HL-60 (cell line): ENCODE data around the gene EDIL3.

ENCODE experiments used
- GABPA ChIP-seq: IDR thresholded peaks from 2 replicates; pipeline ENCODE4 v1.6.1; 2012; ENCODE audit warnings: low read depth
- POLR2AphosphoS5 ChIP-seq: IDR thresholded peaks from 2 replicates; pipeline ENCODE4 v1.6.1; 2012; ENCODE audit warnings: low read depth
- SPI1 ChIP-seq: IDR thresholded peaks from 2 replicates; pipeline ENCODE4 v1.6.1; 2012; ENCODE audit warnings: low read depth, mild to moderate bottlenecking, borderline replicate concordance
- TF ChIP-seq, protein P1 (sequence below): IDR thresholded peaks from one replicate; pipeline ENCODE4 v1.5.1; 2011; ENCODE audit warnings: low read length, control low read depth, inconsistent platforms; ENCODE audit not compliant: insufficient read depth

GRCh38 chr5:84227236-84227635 is 157.4 kb downstream of the EDIL3 start:
- TF ChIP-seq, protein P1, sequence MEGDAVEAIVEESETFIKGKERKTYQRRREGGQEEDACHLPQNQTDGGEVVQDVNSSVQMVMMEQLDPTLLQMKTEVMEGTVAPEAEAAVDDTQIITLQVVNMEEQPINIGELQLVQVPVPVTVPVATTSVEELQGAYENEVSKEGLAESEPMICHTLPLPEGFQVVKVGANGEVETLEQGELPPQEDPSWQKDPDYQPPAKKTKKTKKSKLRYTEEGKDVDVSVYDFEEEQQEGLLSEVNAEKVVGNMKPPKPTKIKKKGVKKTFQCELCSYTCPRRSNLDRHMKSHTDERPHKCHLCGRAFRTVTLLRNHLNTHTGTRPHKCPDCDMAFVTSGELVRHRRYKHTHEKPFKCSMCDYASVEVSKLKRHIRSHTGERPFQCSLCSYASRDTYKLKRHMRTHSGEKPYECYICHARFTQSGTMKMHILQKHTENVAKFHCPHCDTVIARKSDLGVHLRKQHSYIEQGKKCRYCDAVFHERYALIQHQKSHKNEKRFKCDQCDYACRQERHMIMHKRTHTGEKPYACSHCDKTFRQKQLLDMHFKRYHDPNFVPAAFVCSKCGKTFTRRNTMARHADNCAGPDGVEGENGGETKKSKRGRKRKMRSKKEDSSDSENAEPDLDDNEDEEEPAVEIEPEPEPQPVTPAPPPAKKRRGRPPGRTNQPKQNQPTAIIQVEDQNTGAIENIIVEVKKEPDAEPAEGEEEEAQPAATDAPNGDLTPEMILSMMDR = no peak
- TF ChIP-seq POLR2AphosphoS5 (no peak), SPI1 (no peak), GABPA (no peak)
